ENCODE data around the gene TMEM184A. TPM values are rescaled to one million over a fixed set of nuclear protein-coding genes. Genes with fewer than 3 reads are reported as not detected.
A peak's percentile ranks its signal among the peaks of the same experiment; 100 is the strongest.
"Not testable (repeated sequence)": the region's sequence is repeated elsewhere in the genome, so short reads cannot be mapped to it uniquely, and the experiment has no call there.

The TMEM184A gene
- total RNA-seq, 1 experiment from 2014 or later: 13.4 TPM

DNA sequence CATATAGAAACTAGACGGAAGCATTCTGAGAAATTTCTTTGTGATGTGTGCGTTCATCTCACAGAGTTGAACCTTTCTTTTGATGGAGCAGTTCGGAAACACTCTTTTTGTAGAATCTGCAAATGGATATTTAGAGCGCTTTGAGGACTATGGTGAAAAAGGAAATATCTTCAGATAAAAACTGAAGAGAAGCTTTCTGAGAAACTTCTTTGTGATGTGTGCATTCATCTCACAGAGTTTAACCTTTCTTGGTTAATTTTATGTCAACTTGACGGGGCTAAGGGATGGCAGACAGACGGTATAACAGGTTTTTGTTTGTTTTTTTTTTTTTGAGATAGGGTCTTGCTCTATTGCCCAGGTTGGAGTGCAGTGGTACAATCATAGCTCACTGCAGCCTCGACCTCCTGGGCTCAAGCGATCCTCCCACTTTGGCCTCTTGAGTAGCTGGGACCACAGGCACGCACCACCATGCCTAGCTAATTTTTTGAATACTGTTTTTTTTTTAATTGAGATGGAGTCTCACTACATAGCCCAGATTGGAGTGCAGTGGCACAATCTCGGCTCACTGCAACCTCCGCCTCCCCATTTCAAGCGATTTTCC lies 36.6 kb downstream of the TMEM184A start:
- in situ Hi-C loops (cut with HindIII; ENCODE audit: low pct_unique_long_range_greater_than_20kb, low sequenced_read_pairs); DNase-seq (ENCODE audit: low read depth): not testable (repeated sequence)

DNA sequence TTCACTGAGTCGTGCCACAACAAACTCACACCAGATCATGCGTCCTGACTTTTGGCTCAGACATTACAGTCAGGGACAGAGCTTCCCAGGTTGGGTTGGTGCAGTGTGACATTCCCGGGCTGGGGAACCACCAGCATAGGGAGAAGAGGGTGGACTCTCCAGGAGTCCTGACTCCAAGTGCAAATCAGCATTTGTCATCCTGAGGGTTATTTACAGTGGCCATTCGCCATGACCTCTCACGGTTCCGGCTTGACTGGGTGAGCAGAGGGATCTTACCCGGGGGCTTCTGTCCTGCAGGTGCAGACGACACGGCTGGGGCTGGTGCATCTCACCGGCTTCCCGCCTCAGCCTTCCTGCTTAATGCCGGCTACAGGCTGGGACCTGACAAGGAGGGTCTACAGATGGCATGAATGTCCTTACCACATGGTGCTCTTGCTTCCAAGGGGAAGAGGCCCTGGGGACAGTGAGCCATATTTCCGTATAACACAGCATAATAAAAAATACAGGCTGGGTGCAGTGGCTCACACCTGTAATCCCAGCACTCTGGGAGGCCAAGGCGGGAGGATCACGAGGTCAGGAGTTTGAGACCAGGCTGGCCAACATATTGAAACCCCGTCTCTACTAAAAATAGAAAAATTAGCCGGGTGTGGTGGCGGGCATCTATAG lies 39.3 kb downstream of the TMEM184A start:
- DNase-seq (ENCODE audit: low read depth): peak; percentile 88
- in situ Hi-C loops (cut with HindIII; ENCODE audit: low pct_unique_long_range_greater_than_20kb, low sequenced_read_pairs): no loop called here

DNA sequence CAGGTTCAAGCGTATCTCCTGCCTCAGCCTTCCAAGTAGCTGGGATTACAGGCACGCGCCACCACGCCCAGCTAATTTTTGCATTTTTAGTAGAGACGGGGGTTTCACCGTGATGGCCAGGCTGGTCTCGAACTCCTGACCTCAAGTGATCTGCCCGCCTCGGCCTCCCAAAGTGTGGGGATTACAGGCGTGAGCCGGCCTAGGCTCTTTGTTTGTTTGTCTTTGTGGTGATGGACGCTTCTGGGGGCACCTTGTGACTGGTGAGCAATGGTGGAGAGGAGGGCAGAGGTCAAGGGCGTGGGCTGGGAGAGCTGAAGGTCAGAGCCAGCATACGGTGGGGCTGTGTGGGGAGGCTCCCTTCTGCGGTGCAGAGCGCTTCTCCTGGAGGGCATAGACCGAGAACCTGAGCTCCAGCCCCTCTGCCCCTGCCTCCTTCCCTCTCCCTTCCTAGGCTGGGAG lies 40.5 kb downstream of the TMEM184A start:
- DNase-seq (ENCODE audit: low read depth): peak; percentile 48

DNA sequence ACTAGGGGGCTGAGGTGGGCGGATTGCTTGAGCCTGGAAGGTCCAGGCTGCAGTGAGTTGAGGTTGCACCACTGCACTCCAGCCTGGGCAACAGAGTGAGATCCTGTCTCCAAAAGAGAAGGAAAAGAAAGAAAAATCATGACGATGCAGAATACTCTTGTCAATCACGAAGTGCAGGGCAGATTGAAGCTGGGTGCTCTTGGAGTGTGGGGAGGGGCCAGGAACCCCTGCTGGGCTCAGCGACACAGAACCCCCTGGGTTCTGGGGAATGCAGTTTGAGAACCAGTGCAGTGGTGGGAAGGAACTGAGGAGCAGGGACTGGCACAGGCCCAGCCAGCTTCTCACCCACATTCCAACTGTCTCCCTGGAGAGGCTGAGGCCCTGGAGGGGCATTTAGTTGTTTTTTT lies 41.0 kb downstream of the TMEM184A start:
- peak; percentile 44 for DNase-seq (ENCODE audit: low read depth)

More for the DNA sequence above, 40.5 kb downstream of the TMEM184A start:
- in situ Hi-C loops (cut with HindIII; ENCODE audit: low pct_unique_long_range_greater_than_20kb, low sequenced_read_pairs): not testable (repeated sequence)

GRCh38 chr7:1514407-1514806 lies 41.6 kb downstream of the TMEM184A start:
- in situ Hi-C loops (cut with HindIII; ENCODE audit: low pct_unique_long_range_greater_than_20kb, low sequenced_read_pairs): no loop called here
- no peak for DNase-seq (ENCODE audit: low read depth)

More for the DNA sequence above, 41.0 kb downstream of the TMEM184A start:
- in situ Hi-C loops (cut with HindIII; ENCODE audit: low pct_unique_long_range_greater_than_20kb, low sequenced_read_pairs): no loop called here

- no peak for DNase-seq (ENCODE audit: low read depth)
- in situ Hi-C loops (cut with HindIII; ENCODE audit: low pct_unique_long_range_greater_than_20kb, low sequenced_read_pairs): no loop called here
These were observed 42.3 kb downstream of the TMEM184A start for GRCh38 chr7:1513657-1514095.

DNA sequence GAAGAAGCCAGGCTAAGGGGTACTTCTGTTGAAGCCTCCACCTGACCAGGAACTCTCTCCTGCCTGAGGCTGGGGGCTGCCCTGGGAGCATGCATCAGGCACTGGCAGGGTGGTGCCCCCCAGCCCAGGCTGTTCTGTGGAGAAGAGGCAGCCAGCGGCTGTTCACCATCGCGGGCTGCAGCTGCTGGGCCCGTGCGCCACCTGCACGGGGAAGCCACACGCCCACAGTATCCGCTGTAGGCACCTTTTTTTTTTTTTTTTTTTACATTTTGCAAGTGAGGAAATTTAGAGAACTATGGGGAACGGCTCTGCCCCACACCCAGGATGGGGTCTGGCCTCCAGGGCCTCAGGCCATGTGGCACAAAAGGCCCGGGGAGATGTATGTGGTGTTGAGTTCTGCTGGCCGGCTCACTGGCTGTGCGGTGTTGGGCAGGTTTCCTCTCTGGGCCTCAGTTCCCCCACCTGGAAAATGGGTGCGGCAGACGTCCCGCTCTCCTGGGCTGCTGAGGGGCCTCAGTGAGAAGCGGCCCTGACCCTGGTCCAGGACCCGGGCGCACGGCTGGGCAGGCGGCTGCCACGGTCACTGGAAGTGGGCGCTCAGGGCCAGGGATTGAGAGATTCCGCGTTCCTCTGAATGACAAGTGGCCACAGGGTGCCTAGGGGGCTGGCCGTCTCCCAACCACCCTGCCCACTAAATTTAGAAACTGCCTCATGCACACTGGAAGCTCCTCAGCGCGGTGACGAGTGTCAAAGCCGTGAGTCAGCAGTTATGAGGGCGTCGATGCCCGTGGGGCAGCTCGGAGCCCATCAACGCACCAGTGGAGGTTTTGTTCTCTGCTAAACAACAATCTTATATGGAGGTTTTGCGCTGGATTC lies 43.0 kb downstream of the TMEM184A start:
- in situ Hi-C loops (cut with HindIII; ENCODE audit: low pct_unique_long_range_greater_than_20kb, low sequenced_read_pairs): no loop called here
- DNase-seq (ENCODE audit: low read depth): peak; percentile 88

DNA sequence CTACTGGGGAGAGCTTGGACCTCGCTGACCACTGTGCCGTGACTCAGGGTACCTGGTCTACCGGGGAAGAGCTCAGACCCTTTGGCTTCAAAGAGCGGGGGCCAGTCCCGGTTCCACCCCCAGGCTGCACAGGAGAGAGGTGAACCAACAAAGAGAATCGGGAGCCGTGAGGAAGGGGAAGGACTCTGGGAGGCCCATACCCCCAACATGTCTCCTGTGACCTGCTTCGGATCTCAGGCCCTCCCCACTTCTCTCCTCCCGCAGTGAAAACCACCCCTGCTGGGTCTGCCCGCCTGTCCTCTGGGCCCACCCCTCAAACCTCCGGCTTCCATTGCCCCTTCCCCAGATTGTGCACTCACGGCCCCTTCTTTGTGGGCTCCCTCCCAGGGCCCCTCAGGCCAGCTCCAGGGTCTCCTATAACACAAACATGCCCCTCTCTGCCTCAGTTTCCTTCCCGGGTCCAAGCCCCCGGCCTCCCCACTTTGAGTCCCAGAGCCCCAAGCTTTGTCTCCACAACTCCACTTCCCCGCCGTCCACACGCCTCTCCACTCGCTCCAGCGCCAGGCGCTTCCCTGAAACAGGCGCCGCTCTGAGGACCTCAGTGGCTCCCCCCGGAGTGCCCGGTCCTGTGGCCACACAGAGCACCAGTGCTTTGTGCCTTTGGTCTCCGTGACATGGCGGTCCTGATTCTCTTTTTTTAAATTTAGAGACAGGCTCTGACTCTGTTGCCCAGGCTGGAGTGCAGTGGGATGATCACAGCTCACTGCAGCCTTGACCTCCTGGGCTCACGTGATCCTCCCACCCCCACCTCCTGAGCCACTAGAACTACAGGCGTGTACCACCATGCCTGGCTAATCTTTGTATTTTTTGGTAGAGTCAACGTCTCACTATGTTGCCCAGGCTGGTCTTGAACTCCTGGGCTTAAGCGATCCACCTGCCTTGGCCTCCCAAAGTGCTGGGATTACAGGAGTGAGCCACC lies 44.3 kb downstream of the TMEM184A start:
- DNase-seq (ENCODE audit: low read depth): no peak
- in situ Hi-C loops (cut with HindIII; ENCODE audit: low pct_unique_long_range_greater_than_20kb, low sequenced_read_pairs): no loop called here

GRCh38 chr7:1510780-1511154 lies 45.2 kb downstream of the TMEM184A start:
- in situ Hi-C loops (cut with HindIII; ENCODE audit: low pct_unique_long_range_greater_than_20kb, low sequenced_read_pairs): no loop called here
- no peak for DNase-seq (ENCODE audit: low read depth)

DNA sequence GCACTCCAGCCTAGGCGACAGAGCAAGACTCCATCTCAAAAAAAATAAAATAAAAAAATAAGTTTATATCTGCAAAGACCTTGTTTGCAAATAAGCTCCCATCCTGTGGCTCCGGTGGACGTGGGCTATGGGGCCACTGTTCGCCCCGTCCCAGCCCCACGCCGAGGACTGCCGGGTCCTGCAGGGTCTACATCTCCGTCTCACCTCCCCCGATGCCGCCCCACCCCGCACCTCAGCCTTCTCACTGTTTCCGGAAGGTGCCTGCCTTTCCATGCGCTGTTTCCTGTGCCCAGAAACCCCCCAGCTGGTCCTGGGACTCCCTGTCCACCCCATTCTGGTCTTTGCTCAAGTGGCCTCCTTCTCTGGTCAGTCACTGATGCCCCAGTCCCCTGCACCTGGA lies 46.8 kb downstream of the TMEM184A start:
- no peak for DNase-seq (ENCODE audit: low read depth)
- in situ Hi-C loops (cut with HindIII; ENCODE audit: low pct_unique_long_range_greater_than_20kb, low sequenced_read_pairs): no loop called here

- in situ Hi-C loops (cut with HindIII; ENCODE audit: low pct_unique_long_range_greater_than_20kb, low sequenced_read_pairs): no loop called here
- no peak for DNase-seq (ENCODE audit: low read depth)
These were observed 47.7 kb downstream of the TMEM184A start for GRCh38 chr7:1508277-1508758.

DNA sequence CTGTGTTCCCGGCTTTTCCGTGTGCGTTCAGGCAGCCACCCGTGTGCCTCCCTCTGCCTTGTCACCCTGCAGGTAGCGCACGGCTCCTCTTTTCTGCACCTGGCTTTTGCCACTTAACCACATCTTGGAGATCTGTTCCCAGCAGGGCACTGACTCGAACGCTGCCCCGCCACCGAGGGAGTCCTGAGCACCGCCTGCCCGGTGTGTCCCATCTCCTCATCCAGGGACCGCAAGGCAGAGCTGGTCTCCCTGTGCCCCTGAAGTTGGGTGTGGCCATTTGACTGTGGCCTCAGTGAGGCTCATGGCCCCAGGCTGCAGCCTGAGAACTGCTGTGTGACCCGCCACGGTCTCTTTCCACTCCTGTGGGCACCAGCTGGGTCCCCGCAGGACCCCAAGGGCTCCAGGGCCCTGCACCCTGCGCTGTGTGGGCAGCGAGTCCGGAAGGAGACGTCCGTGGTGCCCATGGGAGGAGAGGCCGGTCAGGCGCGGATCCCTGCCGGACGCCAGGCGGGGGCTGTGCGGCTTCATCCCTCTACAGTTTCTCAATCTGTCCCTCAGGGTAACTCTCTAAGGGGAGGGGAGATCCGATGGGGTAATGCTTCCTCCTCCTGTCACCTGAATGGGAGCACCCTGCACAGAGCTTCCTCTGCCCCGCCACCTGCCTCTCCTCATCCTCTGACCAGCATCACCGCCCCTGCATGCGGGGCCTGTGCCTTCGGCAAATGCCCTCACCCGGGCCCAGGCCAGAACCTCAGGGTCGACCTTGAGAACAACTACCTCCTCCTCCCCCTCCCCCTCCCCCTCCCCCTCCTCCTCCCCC lies 50.1 kb downstream of the TMEM184A start:
- in situ Hi-C loops (cut with HindIII; ENCODE audit: low pct_unique_long_range_greater_than_20kb, low sequenced_read_pairs): no loop called here
- DNase-seq (ENCODE audit: low read depth): no peak

GRCh38 chr7:1503816-1504775 lies 51.9 kb downstream of the TMEM184A start, which contains the start of gene INTS1:
Gene INTS1, minus strand, starts transcription at chr7:1504389. Its CDS starts 429 bp downstream, at chr7:1503960.
- DNase-seq (ENCODE audit: low read depth): peak; percentile 97
- in situ Hi-C loops (cut with HindIII; ENCODE audit: low pct_unique_long_range_greater_than_20kb, low sequenced_read_pairs): no loop called here

GRCh38 chr7:1503390-1503789 lies 52.6 kb downstream of the TMEM184A start:
- in situ Hi-C loops (cut with HindIII; ENCODE audit: low pct_unique_long_range_greater_than_20kb, low sequenced_read_pairs): no loop called here
- DNase-seq (ENCODE audit: low read depth): no peak

GRCh38 chr7:1502845-1503244 lies 53.2 kb downstream of the TMEM184A start:
- in situ Hi-C loops (cut with HindIII; ENCODE audit: low pct_unique_long_range_greater_than_20kb, low sequenced_read_pairs): no loop called here
- no peak for DNase-seq (ENCODE audit: low read depth)

All from Caki2 (cell line).